GM06990 (cell line): ENCODE measurements around the gene TRIP4.

Experiments used
- DNase-seq: peaks from one replicate; pipeline ENCODE4 v3.0.0-alpha.2; 2011; ENCODE audit not compliant: insufficient read length; ENCODE audit errors: extremely low read depth
- H3K27me3 ChIP-seq: replicated peaks from 2 replicates; pipeline ENCODE4 v1.6.0; 2011; ENCODE audit warnings: low read length; ENCODE audit not compliant: control insufficient read depth, insufficient read depth
- H3K36me3 ChIP-seq: 2 replicates; pipeline ENCODE4 v1.5.1; 2011; ENCODE audit warnings: low read length; ENCODE audit not compliant: control insufficient read depth, insufficient read depth
- H3K4me3 ChIP-seq: replicated peaks from 2 replicates; pipeline ENCODE4 v1.5.1; 2011; ENCODE audit warnings: low read depth, mild to moderate bottlenecking, control low read depth, low read length
- CTCF ChIP-seq: IDR thresholded peaks from 2 replicates; pipeline ENCODE4 v1.5.1; 2011; ENCODE audit warnings: low read length, control low read depth, mild to moderate bottlenecking, inconsistent platforms; ENCODE audit not compliant: insufficient read depth, poor library complexity, severe bottlenecking

Gene TRIP4

GRCh38 chr15:64500695-64501395, 113.2 kb downstream of the TRIP4 start:
- no peak for TF ChIP-seq CTCF
- Histone ChIP-seq H3K36me3 (peaks cover 12% of the 10 kb centered on the region), H3K4me3 (no peak overlapping the region), H3K27me3 (no peaks in the 10 kb centered on the region)
- no peak for DNase-seq

- Histone ChIP-seq H3K27me3 (no peaks in the 10 kb centered on the region), H3K36me3 (peaks cover 12% of the 10 kb centered on the region), H3K4me3 (no peak overlapping the region)
- no peak for DNase-seq
- no peak for TF ChIP-seq CTCF
Observed at GRCh38 chr15:64501396-64501715, 113.7 kb downstream of the TRIP4 start.

GRCh38 chr15:64502151-64502550, 114.5 kb downstream of the TRIP4 start:
- Histone ChIP-seq H3K36me3 (peaks cover 12% of the 10 kb centered on the region), H3K4me3 (no peak overlapping the region), H3K27me3 (no peaks in the 10 kb centered on the region)
- no peak for DNase-seq
- TF ChIP-seq CTCF, result no peak

- no peak for DNase-seq
- Histone ChIP-seq H3K27me3 (no peaks in the 10 kb centered on the region), H3K4me3 (no peak overlapping the region), H3K36me3 (peaks cover 12% of the 10 kb centered on the region)
- no peak for TF ChIP-seq CTCF
Observed at GRCh38 chr15:64502551-64502950, 114.9 kb downstream of the TRIP4 start.

- DNase-seq, result no peak
- no peaks in the 10 kb centered on the region for H3K27me3 ChIP-seq
- no peak overlapping the region for H3K4me3 ChIP-seq
- TF ChIP-seq CTCF, result no peak
- H3K36me3 ChIP-seq, result peaks cover 12% of the 10 kb centered on the region
Observed at GRCh38 chr15:64503197-64503596, 115.6 kb downstream of the TRIP4 start.

- Histone ChIP-seq H3K36me3 (peaks cover 12% of the 10 kb centered on the region), H3K27me3 (no peaks in the 10 kb centered on the region), H3K4me3 (no peak overlapping the region)
- DNase-seq, result no peak
- TF ChIP-seq CTCF, result no peak
Observed at GRCh38 chr15:64503640-64504039, 116.0 kb downstream of the TRIP4 start.
